Skeletal muscle satellite cell (primary cell): Measurements from ENCODE around the gene CFDP1. TPM values are rescaled to one million over a fixed set of nuclear protein-coding genes. Genes with fewer than 3 reads are reported as not detected.

ENCODE experiments used
- H3K27me3 ChIP-seq: 2 replicates; pipeline ENCODE4 v1.7.0; 2013; ENCODE audit warnings: low read length; ENCODE audit not compliant: control insufficient read depth, insufficient read depth
- H3K36me3 ChIP-seq: 2 replicates; pipeline ENCODE4 v1.7.0; 2013; ENCODE audit warnings: mild to moderate bottlenecking, control low read depth, low read length; ENCODE audit not compliant: insufficient read depth
- H3K4me1 ChIP-seq: 2 replicates; pipeline ENCODE4 v1.7.0; 2013; ENCODE audit warnings: low read length; ENCODE audit not compliant: control insufficient read depth, insufficient read depth
- H3K4me2 ChIP-seq: 2 replicates; pipeline ENCODE4 v1.7.0; 2013; ENCODE audit warnings: mild to moderate bottlenecking, low read length
- H3K4me3 ChIP-seq: 2 replicates; pipeline ENCODE4 v1.7.0; 2013; ENCODE audit warnings: low read length
- H3K9ac ChIP-seq: 2 replicates; pipeline ENCODE4 v1.7.0; 2013; ENCODE audit warnings: mild to moderate bottlenecking, low read depth, low read length, moderate library complexity
- H3K9me3 ChIP-seq: replicated peaks from 2 replicates; pipeline ENCODE4 v1.7.0; 2013; ENCODE audit warnings: mild to moderate bottlenecking, control low read depth, low read length
- total RNA-seq: library from RNA; depleted of rRNA; stranded (reverse); fragments of >200 nt; gene quantifications from 2 replicates; pipeline ENCODE4 v1.2.3, GENCODE V29; 2012; rRNA removed

The CFDP1 gene
- total RNA-seq, result 28.4 and 37.0 TPM in 2 replicates

DNA sequence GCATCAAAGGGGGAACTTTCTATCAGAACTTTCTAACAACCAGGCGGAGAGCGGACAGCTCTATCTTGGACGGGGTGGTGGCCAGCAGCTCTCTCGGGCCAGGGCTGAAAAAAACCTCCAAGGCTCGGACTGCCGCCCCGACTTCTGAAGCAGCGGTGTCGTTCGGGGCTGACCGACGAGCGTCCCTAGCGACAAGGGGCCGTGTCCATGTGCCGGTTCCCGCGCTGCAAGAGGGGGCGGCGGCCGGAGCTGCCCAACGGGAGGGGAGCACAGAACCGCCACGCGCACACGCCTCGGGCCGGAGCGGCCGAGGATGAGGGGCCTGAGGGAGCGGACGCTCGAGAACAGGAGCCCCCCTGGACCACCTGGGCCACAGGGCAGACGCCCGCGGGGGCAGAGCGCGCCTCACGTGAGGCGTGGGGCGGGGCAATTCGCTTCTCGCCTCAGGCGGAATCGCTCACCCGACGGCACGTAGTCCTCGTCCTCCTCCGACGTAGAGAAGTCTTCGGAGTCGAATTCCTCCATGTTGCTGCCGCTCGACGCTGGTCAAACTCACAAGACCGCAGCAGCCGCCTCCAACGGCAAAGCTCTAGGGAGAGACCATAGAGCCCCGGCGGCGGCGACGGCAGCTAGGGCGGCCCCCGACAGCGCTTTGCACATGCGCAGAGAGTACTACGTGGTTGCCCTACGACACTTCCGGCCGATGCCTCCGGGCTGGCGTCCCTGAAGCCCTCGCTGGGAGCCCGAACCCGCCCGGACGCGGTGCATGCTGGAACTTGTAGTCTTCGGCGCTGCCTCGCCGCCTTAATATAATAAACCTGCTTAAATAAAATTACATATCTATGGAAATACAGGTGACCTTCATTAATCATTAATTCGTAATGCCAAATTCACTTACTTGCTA, at the start of gene CFDP1:
Gene CFDP1 (minus strand): TSS at position 676 of the 904 bp plus-strand sequence. CDS start 151 bp downstream, at position 525.
- Histone ChIP-seq H3K9ac (peak within 1 kb of the TSS; percentile 90), H3K4me1 (peaks cover 5% of the 10 kb centered on the region), H3K27me3 (no peaks in the 10 kb centered on the region), H3K9me3 (no peaks in the 10 kb centered on the region), H3K4me2 (peak within 1 kb of the TSS; percentile 85), H3K4me3 (peak within 1 kb of the TSS; percentile 88), H3K36me3 (no peaks in the 10 kb centered on the region)

DNA sequence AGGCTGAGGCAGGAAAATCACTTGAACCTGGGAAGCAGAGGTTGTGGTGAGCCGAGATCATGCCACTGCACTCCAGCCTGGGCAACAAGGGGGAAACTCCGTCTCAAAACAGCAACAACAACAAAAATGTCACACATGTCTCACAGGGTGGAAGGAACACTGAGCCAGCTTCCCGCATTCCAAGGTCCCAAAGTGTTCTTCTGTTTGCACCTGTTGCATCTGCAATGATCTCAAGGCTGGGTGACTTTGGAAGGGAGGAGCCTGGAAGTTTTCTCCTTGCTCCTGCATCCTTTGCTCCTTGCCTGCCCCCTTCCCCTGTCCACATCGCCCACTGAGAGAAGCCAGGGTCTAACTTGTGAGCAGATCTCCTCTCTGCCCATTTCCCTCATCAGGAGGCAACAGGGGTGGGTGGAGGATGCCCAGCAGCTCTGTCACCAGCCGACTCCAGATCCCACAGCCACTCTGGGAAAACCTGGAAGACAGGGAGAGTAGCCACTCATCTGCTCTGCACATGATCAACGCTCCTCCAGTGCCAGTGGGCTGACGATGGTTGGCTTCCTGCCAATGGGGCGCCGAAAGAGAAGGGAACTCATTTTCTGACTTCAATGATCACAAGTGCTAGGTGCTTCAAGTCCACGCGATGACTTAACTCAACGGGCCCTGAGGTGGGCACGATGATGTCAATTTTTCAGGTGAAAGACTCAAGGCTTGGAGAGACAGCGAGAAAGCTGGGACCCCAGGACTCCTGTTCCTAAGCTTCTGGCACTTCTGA, 49.3 kb upstream of the CFDP1 start:
- Histone ChIP-seq H3K9me3 (no peaks in the 10 kb centered on the region), H3K27me3 (peaks cover 4% of the 10 kb centered on the region), H3K9ac (no peak overlapping the region), H3K4me1 (peaks cover 6% of the 10 kb centered on the region), H3K36me3 (no peaks in the 10 kb centered on the region), H3K4me3 (no peak overlapping the region), H3K4me2 (no peak overlapping the region)

DNA sequence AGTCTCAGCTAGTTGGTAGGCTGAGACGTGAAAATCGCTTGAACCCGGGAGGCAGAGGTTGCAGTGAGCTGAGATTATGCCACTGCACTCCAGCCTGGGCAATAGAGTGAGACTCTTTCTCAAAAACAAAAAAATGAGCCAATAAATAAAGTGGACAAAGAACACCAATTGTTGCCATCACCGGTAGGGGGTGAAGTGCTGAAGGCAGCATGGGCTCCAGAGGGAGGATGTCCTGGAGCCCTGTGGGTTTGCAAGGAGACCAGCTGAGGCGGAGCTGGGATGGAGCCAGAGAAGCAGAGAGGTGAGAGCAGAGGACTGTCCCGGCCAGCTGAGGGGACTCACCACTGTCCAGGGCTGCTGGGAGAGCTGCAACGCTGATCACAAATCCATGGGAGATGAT, 48.2 kb upstream of the CFDP1 start:
- Histone ChIP-seq H3K4me2 (no peak overlapping the region), H3K27me3 (peaks cover 8% of the 10 kb centered on the region), H3K4me3 (no peak overlapping the region), H3K9ac (no peak overlapping the region), H3K4me1 (peaks cover 6% of the 10 kb centered on the region), H3K36me3 (no peaks in the 10 kb centered on the region), H3K9me3 (no peaks in the 10 kb centered on the region)

DNA sequence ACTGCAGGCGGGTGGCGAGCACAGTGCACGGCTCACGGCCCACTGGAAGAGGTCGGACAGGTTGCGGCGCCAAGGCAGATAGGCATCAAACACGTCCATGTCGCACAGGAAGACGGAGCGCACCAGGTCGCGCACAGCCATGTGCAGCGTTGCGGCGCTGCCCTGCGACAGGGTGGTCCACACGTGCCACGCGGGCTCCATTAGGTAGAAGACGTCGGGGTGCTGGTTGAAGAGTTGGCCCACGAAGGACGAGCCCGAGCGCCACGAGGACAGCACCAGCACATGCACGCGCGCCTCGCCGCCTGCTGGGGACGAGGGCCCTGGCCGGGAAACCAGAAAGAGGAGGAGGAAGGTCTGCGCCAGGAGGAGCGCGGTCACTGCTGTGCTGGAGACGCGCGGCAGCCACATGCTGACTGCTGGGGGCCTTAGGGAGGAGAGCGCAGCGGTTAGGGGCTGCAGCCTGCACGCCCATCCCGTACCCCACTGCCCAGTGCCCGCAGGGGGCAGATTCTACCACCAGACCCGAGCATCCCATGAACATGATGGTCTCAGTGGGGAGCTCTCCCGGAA, 46.2 kb upstream of the CFDP1 start:
- Histone ChIP-seq H3K9me3 (no peaks in the 10 kb centered on the region), H3K4me2 (no peak overlapping the region), H3K36me3 (no peaks in the 10 kb centered on the region), H3K4me1 (peaks cover 6% of the 10 kb centered on the region), H3K4me3 (no peak overlapping the region), H3K9ac (no peak overlapping the region), H3K27me3 (peaks cover 8% of the 10 kb centered on the region)

- Histone ChIP-seq H3K9me3 (no peaks in the 10 kb centered on the region), H3K27me3 (peaks cover 8% of the 10 kb centered on the region), H3K36me3 (no peaks in the 10 kb centered on the region), H3K4me2 (no peak overlapping the region), H3K9ac (no peak overlapping the region), H3K4me3 (no peak overlapping the region), H3K4me1 (peaks cover 6% of the 10 kb centered on the region)
Measured at GRCh38 chr16:75478480-75479345, 45.4 kb upstream of the CFDP1 start.

DNA sequence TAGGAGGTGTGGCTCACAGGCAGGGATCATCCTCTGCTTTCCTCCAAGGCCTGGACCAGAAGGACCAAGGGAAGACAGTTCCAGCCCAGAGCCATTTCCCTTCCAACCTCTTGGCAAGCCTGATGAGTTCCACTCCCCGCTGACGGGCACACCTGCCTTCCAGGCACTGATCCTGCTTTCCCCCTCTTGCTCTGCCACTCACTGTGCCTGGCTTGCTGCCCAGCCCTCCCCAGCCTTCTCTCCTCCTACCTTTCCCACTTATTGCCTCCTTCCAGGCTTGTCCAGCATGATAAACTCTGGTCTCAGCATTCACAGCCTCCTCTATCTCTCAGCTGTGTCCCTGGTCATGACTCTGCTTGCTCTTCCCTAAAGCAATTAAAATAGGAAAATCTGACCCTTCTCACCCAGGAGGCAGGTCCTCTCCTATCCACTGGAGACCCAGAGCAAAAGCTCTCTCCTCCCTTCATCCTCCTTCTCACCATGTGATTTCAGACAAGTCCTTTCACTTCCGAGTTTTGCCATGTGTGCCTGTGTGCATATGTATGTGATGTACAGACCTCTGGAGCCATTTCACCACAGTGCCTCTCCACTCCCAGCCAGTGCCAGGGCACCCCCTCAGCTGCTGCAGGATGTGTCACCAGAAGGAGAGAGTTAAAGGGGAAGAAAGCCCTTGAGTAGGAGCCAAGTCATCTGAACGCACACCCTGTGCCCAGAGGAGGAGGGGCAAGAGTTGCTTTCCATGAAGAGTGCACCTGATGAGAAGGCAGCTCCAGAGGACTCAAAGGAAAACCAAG, 44.6 kb upstream of the CFDP1 start:
- no peaks in the 10 kb centered on the region for H3K36me3 ChIP-seq
- H3K4me2 ChIP-seq, result no peak overlapping the region
- peaks cover 8% of the 10 kb centered on the region for H3K27me3 ChIP-seq
- H3K4me3 ChIP-seq, result no peak overlapping the region
- no peaks in the 10 kb centered on the region for H3K4me1 ChIP-seq
- no peak overlapping the region for H3K9ac ChIP-seq
- no peaks in the 10 kb centered on the region for H3K9me3 ChIP-seq

- Histone ChIP-seq H3K27me3 (peaks cover 8% of the 10 kb centered on the region), H3K36me3 (no peaks in the 10 kb centered on the region), H3K9me3 (no peaks in the 10 kb centered on the region), H3K4me3 (no peak overlapping the region), H3K4me2 (no peak overlapping the region), H3K9ac (no peak overlapping the region), H3K4me1 (no peaks in the 10 kb centered on the region)
Measured at GRCh38 chr16:75476817-75477216, 43.5 kb upstream of the CFDP1 start.

DNA sequence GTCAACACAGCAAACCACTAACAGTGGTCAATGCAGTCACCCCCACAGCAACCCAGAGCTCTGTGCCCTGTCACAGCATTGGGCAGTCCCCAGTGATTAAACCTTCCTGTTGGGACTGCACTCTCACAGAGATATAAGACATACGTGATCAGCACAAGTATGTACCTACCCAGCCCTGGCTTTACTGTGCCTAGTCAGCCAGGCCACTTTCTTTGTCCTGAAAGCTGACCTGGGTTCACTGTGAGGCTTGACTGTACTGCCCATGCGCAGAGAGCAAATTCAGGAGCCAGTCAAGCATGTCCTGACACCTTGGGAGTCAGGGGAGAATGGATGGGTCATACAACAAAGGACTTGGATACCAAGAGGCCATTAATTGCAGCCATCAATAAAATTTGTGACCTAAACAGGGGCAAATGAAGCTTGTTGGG, 42.1 kb upstream of the CFDP1 start:
- no peaks in the 10 kb centered on the region for H3K36me3 ChIP-seq
- H3K27me3 ChIP-seq, result peaks cover 8% of the 10 kb centered on the region
- H3K4me1 ChIP-seq, result no peaks in the 10 kb centered on the region
- H3K9me3 ChIP-seq, result no peaks in the 10 kb centered on the region
- H3K4me2 ChIP-seq, result no peak overlapping the region
- H3K9ac ChIP-seq, result no peak overlapping the region
- H3K4me3 ChIP-seq, result no peak overlapping the region

DNA sequence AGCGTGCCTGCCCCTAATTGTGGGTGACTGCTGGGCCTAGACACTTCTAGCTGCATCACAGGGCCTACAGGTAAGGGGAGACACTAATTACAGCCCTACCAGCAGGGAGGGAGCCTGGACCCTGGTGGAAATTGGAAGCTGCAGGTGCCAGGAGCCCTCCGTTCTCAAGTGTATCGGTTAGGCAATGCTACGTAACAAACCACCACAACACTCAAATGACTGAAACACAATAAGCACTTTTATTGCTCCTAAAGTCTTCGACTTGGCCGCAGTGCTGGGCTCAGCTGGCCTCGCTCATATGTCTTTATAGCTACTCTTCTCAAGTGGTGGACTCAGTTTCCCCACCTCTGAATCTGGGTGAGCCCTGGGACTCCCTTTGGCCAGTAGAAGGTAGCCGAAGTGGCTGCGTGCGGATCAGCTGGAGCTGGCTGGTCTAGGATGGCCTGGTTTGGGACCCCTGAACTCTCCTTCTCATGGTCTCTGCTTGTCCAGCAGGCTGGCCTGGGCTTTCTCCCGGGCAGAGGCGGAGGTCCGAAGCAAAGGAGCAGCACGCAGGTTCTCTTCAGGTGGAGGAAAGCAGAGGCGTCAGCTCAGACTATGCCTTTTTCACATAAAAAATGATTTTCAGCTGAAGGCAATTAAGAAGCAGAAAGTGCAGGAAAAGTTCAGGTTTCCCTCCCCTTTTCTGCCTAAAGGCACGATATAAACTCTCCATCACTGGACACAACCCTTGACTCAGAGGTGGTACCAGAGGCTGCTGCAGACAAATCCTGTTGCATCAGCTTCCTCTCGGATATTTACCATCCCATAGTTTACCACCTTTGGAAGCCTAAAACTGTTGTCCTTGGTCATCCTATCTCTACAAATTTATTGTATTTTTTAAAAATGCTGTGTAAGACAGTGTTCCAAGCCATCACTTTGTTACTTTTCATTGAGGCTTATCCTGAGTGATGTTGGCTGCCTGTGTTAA, 39.9 kb upstream of the CFDP1 start:
- H3K9me3 ChIP-seq, result no peaks in the 10 kb centered on the region
- H3K9ac ChIP-seq, result no peak overlapping the region
- no peak overlapping the region for H3K4me2 ChIP-seq
- H3K4me3 ChIP-seq, result no peak overlapping the region
- peaks cover 5% of the 10 kb centered on the region for H3K27me3 ChIP-seq
- no peaks in the 10 kb centered on the region for H3K36me3 ChIP-seq
- H3K4me1 ChIP-seq, result no peaks in the 10 kb centered on the region
